ENCODE measurements around the gene OPN3.

- TF ChIP-seq ZFPM2 (CRISPR knock-in tag; IDR thresholded peaks at IDR 0.05), result no peak
- TF ChIP-seq TAF1 (IDR thresholded peaks at IDR 0.05; ENCODE audit: control insufficient read depth, extremely low read depth, insufficient read depth, low read length, severe bottlenecking), result no peak
- no peak for TF ChIP-seq ATF7 (IDR thresholded peaks at IDR 0.05)
Observed at GRCh38 chr1:241603731-241604245, 36.4 kb downstream of the OPN3 start.
